Stimulated activated CD4-positive, alpha-beta T cell treated with anti-CD3 and anti-CD28 coated beads, Interleukin-1b, Interleukin-23, amount 100 ng/mL, for 48 hours (primary cell): ENCODE data around the gene ZNF691.
"Not testable (repeated sequence)": the region's sequence is repeated elsewhere in the genome, so short reads cannot be mapped to it uniquely, and the experiment has no call there.

Source experiments
- DNase-seq: peaks from one replicate; pipeline ENCODE4 v3.0.0-alpha.2; 2020

ZNF691 gene, protein sequence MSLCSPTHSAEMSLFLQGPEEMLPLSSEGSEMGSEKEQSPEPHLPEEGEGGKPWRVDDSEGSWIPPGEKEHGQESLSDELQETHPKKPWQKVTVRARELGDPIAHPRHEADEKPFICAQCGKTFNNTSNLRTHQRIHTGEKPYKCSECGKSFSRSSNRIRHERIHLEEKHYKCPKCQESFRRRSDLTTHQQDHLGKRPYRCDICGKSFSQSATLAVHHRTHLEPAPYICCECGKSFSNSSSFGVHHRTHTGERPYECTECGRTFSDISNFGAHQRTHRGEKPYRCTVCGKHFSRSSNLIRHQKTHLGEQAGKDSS

DNA sequence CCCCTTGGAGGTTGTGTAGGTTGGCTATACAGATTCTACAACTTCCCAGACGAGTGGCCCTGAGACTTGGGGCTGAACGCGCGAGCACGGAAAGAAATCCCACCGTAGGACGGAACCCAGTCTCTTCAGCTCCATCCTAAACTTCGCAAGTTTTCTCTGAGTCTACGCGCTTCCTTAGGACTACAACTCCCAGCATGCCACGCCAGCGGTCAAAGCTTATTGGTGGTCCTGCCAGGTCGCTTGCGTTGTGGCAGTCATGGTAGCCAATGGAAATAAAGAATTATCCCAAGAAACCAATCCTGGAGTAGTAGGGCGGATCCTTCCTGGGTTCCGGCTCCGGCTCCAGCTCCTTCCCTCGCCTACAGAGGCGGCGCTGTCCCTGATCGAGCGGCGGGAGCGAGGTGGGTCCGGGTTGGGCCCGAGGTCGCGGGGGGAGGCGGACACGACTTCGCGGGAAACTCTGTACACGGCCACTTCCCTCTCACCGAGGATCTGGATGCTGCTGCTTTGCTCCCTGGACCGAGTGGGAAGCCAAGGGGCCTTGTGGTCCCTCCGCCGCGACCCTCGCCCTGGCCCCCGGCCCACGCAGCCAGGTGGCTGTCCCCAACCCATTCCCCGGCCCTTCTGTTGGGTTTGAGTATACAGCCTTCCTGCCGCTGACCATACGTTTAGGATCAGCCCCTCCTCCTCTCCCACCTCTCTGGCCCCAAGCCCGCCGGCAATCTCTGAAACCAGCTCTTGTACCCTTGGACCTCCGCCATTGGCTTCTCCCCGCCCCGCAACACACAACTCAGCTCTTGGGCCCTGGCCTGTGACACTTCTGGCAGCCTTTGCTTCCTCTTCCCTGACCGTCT is at the start of gene ZNF691:
TSS of gene ZNF691 (plus strand) at position 357 of the 854 bp plus-strand sequence. CDS start 3,046 bp downstream, outside the sequence.
- peak; percentile 92 for DNase-seq

DNA sequence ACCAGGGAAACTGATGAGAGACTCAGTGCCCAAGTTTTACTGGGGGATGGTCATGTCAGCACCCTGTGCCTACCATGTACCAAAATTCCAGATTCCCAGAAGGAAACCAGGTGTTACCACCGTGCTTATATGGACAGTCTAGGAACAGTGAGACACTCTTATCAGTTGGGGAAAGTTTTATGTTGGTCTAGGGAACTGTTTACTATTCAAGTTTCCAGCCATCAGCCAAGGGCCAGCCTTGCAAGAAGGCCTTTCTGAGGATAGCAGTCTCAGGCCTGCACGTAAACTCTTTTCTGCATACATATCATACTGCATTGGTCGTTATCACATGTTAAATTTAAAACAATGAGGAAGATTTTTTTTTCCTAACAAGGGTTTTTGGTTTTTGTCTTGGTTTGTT is 49.0 kb upstream of the ZNF691 start:
- no peak for DNase-seq

DNA sequence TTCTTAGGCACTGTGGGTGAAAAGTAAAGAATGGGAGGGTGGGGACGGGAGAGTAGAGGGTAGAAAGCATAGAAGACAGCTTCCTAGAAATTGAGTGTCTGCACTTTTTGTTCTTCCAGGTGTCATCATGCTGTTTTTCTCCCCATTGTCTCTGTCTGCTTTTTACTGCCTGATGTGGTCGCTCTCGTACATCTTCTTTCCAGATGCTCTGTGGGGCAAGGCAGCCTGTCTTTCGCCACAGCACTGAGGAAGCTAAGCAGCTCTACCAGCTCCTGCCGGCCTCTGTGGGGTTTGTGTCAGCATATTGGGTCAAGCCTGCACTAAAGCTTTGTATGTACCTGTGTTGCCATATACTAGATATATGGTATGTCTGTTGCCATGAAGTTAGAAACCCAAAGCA is 48.4 kb upstream of the ZNF691 start:
- no peak for DNase-seq

DNA sequence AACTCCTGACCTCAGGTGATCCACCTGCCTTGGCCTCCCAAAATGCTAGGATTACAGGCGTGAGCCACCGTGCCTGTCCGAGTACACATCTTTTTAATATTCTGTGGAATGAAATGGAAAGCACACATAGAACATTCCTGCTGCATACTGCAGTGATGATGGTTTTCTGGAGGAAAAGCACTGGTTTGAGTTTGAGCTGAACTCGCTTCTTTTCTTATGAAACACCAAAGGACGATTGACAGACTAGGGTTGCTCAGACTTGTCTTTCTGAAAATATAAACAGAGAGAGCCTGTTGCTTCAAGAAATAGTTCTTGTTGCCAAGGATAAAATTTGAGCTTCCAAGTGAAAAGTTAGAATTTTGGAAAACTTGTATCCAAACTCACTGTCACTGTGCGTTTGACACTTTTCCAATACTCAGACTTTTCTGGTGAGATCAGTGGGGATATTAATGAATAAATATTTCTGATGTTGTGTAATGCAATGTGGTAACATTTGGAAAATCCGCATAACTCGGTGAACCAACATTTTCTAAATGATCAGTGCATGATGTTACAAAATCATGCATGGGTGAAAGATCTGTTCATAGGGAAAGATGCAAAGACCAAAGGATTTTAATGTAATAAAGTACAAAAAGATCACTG is 44.5 kb upstream of the ZNF691 start:
- DNase-seq, result no peak

DNA sequence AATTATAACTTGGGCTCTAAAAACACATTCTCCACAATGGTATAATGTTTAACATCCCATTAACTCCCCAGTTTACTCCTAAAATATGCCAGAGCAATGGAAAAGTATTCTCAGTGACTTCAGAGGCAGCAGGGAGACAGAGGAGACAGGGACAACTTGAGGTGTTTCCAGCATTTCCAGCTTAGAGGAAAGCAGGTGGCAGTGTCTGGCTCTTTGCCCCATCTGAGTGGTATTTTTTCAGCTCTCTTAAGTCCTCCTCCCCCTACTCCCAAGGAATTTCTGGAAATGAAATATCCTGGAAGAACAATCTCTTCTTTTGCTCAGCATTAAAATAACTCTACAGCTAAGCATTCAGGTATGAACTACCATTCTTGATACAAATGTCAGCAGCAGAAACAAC is 40.2 kb upstream of the ZNF691 start:
- DNase-seq, result no peak

DNA sequence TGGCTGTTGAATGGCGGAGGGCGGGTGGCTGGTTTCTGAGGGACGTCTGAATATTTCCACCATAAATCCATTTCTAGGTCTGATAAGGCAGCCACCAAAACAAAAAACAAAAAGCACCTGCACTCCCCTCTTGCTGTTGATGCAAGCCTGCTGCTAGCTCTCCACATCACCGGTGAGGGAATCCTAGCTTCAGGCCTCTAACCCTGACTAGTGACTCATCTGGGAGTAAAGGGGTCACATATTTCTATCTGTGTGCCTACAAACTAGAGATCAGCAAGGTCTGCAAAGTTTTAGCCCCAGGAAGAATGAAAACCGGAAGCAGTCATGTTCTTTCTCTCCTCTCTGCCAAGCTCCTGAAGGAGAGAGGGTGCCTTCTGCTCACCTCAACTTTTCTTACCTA is 39.8 kb upstream of the ZNF691 start:
- no peak for DNase-seq

DNA sequence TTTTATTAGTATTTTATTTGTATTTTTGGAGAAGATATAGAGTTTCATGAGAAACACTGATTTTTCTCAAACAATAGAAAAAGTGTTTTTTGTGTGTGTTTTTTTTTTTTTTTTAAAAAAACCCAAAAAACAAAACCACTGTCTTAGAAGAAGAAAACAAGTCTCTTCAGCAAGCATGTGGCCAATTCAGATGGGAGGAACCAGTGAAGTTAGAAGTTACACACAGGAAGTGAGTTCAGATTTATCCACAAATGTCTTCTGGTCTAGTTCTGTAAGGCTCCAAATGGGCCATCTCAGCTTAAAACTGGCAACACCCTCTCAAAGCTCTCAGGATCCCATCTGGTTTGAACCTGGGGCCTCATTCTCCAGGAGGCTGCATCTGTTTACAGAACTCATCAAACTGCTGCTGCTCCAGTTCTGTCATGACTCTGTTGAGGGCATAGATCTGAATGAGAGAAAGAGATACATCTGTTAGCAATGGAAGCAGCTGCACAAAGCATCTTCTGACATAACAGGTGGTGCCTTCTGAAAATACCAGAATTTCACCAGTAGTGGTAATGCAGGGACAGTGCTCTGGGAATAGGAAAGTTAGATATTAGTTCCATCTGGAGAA is 39.3 kb upstream of the ZNF691 start:
- DNase-seq, result no peak

DNA sequence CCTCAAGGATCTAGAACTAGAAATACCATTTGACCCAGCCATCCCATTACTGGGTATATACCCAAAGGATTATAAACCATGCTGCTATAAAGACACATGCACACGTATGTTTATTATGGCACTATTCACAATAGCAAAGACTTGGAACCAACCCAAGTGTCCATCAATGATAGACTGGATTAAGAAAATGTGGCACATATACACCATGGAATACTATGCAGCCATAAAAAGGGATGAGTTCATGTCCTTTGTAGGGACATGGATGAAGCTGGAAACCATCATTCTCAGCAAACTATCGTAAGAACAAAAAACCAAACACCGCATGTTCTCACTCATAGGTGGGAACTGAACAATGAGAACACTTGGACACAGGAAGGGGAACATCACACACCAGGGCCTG is 31.6 kb upstream of the ZNF691 start:
- not testable (repeated sequence) for DNase-seq

DNA sequence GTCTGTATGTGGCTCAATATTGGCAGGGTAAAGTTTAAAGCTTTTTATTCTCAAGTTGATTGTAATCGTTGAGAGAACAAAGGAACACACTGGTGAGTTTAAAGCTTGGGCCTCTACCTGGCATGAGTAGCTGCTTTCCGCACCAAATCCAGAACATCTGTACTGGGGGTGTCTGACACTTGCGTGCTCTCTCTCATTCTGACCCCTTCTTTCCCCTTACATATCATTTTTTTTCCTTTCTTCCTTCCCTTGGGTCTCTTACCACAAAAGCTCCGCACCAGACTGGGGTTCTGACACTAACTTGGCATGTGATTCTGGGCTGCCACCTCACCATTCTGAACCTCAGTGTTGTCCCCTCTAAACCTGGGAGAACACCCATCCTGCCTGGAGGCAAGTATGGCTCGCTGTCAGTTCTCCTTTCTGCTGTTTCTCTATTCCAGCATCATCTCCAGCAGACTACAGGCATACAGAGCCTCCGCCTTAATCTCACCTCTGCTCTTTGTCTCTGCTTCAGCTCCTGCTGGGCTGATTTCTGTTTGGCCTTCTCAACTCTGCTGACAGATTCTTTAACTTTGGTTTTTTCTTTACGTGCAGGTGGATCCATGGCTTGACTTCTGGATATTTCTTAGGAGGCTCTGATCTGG is 30.4 kb upstream of the ZNF691 start:
- DNase-seq, result no peak

DNA sequence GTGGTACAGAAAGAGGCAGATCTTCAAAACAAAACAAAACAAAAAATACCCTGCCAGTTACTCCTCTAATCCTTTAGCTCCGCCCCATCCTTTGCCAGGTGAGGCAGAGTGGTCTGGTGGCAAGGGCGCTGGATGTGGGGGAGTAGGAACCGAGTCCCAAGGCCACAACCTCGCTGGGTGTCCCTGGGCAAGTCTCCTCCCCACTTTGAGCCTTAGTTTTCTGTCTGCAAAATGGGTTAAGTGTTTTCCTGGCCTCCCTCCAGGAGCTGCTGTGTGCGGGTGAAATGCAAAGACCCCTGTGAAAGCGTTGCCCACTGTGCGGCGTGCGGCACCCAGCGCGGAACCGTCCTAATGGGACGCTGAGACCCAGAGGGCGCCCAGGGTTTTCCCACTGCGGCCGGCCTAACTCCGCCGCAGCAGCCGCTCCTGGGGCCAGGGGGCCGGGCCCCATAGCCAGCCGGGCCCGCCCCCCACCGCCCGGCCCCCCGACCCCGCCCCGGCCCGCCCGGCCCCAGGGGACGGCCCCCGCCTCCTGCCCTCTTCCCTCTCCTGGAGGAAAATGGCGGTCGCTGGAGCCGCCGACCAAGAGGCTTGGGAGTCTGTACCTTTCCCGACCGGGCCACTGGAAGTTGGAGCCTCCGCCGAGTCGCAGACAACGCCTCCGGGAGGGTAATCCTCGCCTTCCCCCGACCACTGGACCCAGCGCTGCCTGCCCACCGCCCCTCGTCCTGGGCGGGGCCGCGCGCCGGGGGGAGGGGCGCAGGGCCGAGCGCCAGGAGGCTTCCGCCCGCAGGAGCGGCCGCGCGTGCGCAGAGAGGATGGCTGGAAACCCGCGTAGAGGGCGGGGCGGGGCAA is 29.6 kb upstream of the ZNF691 start, which contains the start of the genes ERMAP and SVBP:
TSS of gene ERMAP (plus strand) at position 538 of the 855 bp plus-strand sequence. CDS start 13,327 bp downstream, outside the sequence.
TSS of gene SVBP (minus strand) at position 813 of the 855 bp plus-strand sequence. CDS start 853 bp downstream, outside the sequence.
- peak; percentile 92 for DNase-seq

DNA sequence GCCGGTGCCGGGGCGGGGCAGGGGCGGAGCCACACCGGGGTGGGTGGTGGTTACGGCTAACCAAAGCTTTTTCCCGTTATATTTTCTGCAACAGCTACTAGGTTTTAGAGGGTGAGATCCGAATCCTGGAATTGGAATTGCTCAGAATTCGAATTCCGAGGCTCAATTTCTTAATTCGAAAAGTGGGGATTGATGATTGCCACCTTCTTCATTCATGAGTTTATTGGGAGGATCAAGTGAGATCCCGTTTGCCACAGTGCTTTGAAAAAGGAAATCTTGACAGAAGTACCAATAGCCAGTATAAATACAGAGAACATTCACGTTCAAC is 29.0 kb upstream of the ZNF691 start:
- DNase-seq, result no peak

DNA sequence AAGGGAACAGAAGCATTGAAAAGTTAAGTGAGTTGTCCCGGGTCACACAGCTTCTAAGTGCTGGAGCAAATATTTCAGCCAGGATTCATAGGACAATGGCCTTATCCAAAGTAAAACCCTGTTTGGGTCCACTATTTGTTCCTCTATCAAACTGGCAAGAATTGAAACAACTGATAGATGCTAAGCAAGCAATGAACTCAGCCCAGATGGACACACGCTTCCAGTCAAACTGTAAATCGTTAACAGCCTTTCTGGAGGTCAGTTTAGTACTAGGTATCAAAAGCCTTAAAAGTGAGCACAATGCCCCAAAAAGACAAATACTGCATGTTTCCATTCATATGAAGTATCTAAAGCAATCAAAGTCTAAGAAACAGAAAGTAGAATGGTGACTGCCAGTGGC is 28.4 kb upstream of the ZNF691 start:
- DNase-seq, result no peak

DNA sequence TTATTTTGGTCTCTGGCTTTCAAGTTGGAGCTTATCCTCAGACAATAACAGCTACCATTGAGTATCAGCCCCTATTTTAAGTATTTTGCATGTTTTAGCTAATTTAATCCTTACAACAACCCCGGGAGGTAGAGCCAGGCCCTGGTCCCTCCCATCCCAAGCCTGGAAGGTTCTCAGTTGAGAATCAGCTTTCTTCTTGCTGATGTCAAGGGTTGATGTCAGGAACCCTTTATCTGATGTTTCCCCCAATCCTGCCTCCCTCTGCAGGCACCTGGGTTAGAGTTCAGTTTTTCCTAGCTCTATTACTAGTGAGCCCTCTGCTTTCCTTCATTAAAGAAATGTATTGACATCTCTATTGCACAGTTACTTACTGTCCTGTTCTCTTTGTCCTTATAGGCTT is 25.6 kb upstream of the ZNF691 start:
- DNase-seq, result no peak

DNA sequence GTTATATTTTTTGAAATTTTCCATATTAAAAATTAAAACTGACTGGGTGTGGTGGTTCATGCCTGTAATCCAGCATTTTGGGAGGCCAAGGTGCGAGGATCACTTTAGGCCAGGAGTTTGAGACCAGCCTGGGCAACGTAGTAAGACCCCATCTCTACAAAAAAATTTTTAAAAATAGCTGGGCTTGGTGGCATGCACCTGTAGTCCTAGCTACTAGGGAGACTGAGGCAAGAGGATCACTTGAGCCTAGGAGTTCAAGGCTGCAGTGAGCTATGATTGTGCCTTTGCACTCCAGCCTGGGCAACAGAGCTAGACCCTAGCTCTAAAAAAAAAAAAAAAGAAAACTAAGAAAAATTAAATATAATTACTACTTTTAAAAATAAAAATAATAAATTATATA is 24.7 kb upstream of the ZNF691 start:
- no peak for DNase-seq

DNA sequence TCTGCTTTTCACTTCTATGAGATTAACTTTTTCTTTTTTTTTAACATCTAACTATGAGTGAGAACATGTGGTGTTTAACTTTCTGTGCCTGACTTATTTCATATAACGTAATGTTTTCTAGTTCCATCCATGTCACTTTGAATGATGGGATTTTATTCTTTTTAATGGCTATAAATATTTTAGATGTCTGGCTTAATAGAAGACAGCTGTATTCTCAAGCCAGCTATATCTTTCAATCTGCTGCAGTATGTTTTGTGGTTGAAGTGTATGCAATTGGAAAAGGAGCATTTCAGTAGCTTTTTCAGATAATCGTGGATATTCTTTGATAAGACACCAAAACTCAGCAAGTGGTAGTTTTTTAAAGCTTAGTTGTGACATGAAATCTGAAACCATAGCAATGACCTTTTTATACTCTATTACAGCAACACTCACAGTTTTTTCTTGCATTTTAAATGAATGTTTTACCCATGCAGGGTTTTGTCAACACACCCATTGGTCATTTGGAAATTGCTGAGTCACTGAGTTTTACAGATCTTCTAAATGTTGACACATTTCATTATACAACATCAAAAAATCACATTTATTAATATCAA is 23.5 kb upstream of the ZNF691 start:
- no peak for DNase-seq

DNA sequence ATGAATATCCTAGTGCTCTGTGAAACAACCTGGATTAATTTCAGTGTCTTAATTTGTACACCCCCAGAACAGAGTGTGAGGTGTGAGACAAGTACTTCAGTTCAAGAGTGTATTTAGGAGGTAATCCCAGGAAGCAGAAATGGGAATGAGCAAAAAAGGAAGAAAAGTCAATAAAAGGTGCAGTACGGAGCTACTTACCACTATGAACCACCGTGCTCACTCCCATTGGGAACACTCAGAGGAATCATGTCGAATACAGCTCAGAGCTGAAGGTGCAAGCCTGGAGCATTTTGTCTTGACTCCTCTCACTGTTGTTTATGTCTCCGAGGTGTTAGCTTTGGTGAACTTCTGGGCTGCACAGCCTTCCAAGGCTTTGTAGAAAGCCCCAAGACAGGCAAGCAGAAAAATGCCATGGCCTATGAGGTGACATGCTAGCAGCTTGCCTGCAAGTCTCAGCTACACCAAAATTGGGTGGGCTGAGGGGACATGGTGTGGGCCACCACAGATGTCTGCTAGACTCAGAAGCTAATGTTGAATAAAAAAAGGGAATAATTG is 21.9 kb upstream of the ZNF691 start:
- no peak for DNase-seq

DNA sequence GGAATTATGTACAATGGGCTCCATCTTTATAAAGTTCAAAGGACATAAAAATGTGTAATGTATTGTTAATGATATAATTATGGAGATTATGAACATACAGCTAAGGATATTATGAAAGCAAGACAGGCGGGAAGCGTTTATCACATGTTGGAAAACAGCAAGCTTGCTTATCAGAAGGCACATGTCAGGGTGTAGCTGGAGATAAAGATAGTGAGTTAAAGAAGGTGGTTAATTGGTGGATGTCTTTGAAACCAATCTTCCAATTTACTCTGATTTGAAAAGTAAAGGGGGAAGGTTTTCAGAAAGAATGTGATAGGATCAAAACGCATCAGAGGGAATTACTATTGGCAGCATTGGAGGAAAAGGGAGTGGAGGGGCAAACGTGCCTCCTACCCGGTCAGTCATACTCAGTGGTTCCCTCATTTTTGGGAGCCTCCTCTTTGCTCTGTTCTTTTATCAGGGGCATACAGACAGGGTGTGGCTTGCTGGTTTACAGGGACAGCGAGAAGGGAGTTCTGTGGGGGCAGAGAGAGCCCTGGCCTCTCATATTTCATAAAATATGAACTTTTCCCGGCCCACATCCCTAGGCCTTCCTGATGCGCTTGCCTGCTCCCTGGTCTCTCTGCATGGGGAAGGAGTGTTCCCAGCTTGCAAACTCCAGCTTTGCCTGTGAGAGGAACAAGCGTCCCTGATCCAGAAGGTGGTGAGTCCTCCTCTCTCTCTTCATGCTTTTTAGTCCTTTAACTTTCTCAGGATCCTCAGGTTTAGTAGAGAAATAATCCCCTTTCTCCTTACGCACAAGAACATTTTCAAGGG is 21.2 kb upstream of the ZNF691 start:
- DNase-seq, result no peak

DNA sequence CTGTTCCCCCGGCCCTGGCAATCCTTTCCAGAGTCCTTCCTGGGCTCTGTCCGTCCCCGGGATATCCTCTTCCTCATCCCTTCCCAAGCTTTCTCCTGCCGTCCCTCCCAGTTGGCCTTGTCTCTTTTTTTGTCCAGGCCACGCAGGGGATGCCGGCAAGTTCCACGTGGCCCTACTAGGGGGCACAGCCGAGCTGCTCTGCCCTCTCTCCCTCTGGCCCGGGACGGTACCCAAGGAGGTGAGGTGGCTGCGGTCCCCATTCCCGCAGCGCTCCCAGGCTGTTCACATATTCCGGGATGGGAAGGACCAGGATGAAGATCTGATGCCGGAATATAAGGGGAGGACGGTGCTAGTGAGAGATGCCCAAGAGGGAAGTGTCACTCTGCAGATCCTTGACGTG is 15.8 kb upstream of the ZNF691 start:
- no peak for DNase-seq

DNA sequence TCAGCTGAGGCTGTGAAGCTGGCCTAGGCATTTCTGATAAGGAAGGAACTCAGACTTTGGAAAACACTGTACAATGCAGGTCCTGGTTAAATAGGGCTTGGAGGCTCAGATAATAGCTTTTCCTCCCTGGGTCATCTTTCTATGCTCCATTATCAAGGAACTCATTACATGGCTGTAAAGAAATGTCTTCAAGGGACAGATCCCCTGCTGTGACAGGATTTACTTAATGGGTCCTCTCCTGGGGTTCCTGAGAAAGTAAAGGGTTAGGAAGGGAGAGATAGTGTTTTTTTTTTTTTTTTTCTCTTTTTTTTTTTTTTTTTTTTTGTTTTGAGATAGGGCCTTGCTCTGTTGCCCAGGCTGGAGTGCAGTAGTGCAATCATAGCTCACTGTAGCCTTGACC is 15.1 kb upstream of the ZNF691 start:
- DNase-seq, result no peak

DNA sequence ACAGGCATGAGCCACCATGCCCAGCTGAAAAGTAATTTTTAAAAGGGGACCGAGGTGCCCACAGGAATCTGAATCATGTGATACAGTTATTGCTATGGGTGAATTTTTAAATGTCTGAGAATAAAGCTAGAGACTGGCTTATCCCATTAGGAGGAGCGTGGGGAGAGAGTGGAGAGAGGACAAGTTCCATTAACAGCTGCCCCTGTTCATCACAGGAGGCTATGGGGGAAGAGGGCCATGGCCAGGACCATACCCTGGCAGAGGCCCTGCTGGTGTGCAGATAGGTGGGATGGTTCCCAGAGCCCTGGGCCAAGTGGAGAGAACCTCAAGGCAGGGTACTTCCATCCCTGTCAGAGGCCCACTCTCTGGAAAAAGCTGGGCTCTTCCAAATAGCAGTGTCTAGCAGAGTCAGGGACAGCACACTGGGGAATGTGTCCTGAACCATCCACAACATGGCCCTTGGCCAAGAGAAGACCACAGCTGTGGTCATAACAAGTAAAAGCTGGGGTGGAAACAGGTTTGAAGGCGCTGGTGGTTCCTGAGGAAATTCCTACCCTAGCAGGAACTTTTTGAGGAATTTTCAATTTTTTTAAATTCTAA is 13.7 kb upstream of the ZNF691 start:
- DNase-seq, result no peak
